ENCODE measurements around the gene OBSCN. TPM values are rescaled to one million over a fixed set of nuclear protein-coding genes. Genes with fewer than 3 reads are reported as not detected.
A peak's percentile ranks its signal among the peaks of the same experiment; 100 is the strongest.

OBSCN gene
- total RNA-seq, 1 donor from 2014 or later = 10.2 TPM

DNA sequence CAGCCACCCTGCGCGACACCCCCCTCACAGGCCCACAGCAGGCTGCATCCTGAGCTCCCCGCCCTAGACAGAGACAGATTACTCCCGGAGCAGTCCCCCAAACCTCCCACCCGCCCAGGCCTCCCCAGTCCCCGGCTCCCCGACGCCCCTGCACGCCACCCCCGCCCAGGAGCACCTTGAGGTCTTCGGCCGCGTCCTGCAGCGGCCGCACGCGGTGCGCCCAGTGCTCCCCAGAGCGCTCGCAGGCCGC lies 198.1 kb downstream of the OBSCN start:
- H3K27me3 Mint-ChIP-seq (ENCODE audit: low read depth) = no peaks in the 10 kb centered on the region
- TF ChIP-seq, protein P1, sequence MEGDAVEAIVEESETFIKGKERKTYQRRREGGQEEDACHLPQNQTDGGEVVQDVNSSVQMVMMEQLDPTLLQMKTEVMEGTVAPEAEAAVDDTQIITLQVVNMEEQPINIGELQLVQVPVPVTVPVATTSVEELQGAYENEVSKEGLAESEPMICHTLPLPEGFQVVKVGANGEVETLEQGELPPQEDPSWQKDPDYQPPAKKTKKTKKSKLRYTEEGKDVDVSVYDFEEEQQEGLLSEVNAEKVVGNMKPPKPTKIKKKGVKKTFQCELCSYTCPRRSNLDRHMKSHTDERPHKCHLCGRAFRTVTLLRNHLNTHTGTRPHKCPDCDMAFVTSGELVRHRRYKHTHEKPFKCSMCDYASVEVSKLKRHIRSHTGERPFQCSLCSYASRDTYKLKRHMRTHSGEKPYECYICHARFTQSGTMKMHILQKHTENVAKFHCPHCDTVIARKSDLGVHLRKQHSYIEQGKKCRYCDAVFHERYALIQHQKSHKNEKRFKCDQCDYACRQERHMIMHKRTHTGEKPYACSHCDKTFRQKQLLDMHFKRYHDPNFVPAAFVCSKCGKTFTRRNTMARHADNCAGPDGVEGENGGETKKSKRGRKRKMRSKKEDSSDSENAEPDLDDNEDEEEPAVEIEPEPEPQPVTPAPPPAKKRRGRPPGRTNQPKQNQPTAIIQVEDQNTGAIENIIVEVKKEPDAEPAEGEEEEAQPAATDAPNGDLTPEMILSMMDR (IDR thresholded peaks at IDR 0.05) = no peak

DNA sequence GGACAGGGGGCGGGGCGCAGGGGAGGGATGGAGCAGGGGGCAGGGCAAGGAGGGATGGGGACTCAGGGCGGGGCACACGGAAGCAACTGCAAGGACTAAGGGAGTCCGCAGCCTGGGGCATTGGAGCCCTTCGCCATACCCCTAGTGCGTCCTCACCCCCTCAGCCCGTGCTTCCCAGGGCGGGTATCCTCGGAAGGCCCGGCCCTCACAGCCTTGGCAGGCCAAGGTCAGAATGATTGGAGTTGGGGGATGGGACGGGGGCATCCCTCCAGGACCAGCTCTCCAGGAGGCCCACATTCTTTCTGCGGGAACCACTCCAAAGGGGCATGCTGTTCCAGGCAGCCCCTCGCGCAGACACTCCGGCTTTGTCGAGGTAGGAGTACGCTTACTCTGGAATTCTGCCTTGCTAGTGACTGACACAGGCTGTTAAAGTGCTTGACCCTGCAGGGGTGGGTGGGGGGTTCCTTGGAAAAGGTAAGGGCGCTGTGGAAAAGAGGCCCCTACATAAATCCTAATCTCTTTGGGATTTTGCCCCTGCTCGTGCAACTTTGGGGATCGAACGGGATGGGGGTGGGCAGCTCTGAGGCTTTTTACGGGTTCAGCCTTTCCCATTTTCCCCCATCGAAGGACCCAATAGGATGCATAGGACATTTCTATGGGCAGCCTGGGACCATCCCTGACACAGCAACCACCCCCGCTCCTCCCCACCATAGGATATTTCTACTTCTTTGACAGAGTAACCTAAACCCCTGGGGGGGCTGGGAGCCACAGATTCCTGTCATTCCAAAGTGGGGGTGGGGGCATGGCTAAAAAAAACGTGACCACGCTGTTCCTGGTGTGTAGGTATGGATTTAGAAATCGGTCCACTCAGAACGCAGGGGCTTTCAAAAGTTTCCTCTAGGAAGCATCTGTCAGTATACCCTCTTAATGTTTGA lies 199.5 kb downstream of the OBSCN start:
- no peaks in the 10 kb centered on the region for H3K9me3 Mint-ChIP-seq (ENCODE audit: low read depth)
- TF ChIP-seq, protein P1 (IDR thresholded peaks at IDR 0.05) = no peak
- peak overlapping the region; percentile 86 for H3K4me3 Mint-ChIP-seq (ENCODE audit: unreplicated experiment)
- DNase-seq (ENCODE audit: low spot score) = peak; percentile 75
- no peaks in the 10 kb centered on the region for H3K27me3 Mint-ChIP-seq (ENCODE audit: low read depth)
- peaks cover 40% of the 10 kb centered on the region for H3K4me1 Mint-ChIP-seq (ENCODE audit: low read depth)
- H3K27ac Mint-ChIP-seq (ENCODE audit: unreplicated experiment) = no peak overlapping the region
- H3K36me3 Mint-ChIP-seq (ENCODE audit: low read depth) = peaks cover 3% of the 10 kb centered on the region

More for the DNA sequence above, 198.1 kb downstream of the OBSCN start:
- Mint-ChIP-seq H3K4me1 (ENCODE audit: low read depth) (peaks cover 40% of the 10 kb centered on the region), H3K4me3 (ENCODE audit: unreplicated experiment) (peak overlapping the region; percentile 86), H3K27ac (ENCODE audit: unreplicated experiment) (no peak overlapping the region), H3K36me3 (ENCODE audit: low read depth) (peaks cover 5% of the 10 kb centered on the region), H3K9me3 (ENCODE audit: low read depth) (no peaks in the 10 kb centered on the region)
- no peak for DNase-seq (ENCODE audit: low spot score)

DNA sequence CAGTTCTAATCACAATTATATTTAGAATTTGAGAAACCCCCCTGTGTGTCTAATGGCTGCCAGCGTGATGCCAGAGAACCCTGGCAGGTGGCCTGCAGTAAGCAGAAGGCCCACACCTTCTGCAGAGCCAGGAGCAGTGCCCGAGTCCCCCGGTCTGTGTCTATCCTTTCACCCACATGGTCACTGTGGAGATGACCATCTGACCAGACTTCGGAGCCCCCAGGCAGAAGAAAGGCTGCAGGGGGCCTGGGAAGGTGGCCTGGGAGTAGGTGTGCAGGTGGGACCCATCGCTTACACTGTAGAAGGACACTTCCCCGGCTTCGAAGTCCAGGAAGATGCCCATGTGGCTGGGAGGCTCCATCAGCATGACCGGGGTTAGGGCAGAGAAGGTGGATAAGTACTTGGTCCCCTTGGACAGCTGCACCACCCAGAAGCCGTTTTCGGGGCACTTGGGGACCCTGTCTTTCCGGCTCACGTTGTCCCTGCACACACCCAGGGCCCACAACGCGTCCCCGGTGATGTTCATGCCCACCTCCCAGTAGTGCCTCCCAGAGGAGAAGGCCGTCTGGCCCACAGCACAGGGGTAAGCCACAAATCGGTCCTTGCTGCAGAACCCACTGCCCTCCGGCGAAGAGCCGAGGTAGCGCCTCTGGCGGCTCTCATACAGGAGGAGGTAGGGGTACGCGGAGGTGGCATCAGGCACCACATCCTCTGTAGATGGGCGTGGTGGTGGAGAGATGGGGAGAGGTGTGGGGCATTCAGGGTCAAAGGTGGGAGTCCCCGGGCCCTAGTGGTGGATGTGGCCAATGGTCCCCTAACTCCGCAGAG lies 200.4 kb downstream of the OBSCN start:
- H3K4me1 Mint-ChIP-seq (ENCODE audit: low read depth) = peaks cover 38% of the 10 kb centered on the region
- H3K27me3 Mint-ChIP-seq (ENCODE audit: low read depth) = no peaks in the 10 kb centered on the region
- peak overlapping the region; percentile 86 for H3K4me3 Mint-ChIP-seq (ENCODE audit: unreplicated experiment)
- peak; percentile 86 for DNase-seq (ENCODE audit: low spot score)
- no peak overlapping the region for H3K27ac Mint-ChIP-seq (ENCODE audit: unreplicated experiment)
- no peaks in the 10 kb centered on the region for H3K9me3 Mint-ChIP-seq (ENCODE audit: low read depth)
- H3K36me3 Mint-ChIP-seq (ENCODE audit: low read depth) = peaks cover 3% of the 10 kb centered on the region
- TF ChIP-seq, protein P1 (IDR thresholded peaks at IDR 0.05) = no peak

DNA sequence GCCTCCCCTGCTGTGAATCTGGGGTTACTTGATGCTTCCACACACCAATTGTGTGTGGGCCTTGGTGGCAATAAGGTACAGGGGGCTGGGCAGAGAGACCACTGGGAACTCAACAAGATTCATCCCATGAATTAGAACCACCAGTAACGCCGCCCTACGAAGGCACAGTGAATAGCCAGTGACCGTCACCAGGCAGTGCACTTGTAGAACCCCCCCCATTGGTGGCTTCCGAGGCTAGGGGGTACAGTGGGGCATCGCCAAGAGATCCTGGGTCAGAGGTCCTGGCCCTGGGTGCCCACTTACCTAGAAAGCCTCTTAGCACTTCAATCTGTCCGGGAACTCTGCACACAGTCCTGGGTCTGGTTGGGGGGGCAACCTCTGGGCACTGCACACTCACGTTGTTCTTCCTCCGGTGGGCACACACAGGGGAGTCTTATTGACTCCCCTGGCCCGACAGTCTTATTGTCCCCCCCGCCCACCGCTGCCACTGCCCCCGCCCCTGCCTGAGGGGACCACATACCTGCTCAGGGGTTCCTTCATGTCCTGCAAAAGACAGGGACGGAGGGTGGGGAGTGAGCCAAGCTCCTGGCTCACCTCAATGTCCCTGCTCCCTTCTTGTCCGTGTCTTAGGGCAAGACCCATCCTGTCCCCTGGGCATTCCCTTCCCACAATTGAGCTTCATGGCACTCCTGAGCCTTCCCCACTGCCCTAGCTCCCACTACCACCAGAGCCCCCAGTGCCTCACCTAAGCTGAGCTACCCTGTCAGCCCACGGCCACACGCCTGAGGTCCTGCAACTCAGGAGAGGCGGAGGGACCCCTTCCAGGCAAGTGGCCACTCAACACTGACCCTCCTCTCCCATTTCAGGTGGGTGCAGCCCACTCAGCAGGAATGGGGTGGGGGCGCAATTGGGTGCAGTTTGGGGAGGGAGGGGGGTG lies 201.3 kb downstream of the OBSCN start:
- Mint-ChIP-seq H3K9me3 (ENCODE audit: low read depth) (no peaks in the 10 kb centered on the region), H3K27me3 (ENCODE audit: low read depth) (no peaks in the 10 kb centered on the region), H3K27ac (ENCODE audit: unreplicated experiment) (peak overlapping the region; percentile 22), H3K4me3 (ENCODE audit: unreplicated experiment) (no peak overlapping the region), H3K4me1 (ENCODE audit: low read depth) (peaks cover 29% of the 10 kb centered on the region), H3K36me3 (ENCODE audit: low read depth) (peaks cover 3% of the 10 kb centered on the region)
- peak; percentile 60 for DNase-seq (ENCODE audit: low spot score)
- TF ChIP-seq, protein P1 (IDR thresholded peaks at IDR 0.05) = no peak
